ENCODE data around the gene FILIP1L.

The FILIP1L gene

DNA sequence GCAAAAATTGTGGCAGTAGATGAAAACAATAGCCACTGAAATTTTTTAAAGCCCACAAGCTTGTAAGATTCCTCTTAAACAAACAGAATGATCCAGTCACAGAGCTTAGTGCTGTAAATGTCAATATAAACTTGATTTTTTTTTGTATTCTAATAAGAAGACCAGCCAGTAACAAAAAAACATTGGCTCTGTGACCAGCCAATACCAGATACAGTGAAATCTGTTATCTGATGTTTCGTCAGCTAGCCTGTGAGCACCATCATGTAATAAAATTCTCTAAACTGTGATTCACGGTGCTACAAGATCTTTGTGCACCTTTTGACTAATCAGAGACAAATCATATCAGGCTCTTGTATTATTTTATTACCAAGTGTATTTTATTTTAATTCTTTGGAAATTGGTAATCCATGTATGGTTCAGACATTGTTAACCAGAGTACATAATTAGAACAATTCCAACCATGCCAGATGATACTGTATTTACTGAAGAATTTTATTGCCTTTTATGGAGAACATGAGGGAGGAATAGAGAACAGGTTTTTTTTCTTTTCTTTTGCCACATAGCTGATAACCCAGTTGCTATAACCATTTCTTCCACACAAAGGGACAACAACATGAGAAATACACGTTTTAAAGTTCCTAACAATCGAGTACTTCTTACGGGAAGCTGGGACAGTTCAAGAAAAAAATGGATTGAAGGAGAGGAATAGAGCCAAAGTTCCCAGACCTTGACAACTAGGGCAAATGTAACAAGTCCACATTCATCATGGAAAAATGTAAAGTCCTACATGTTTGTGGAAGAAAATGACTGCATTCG lies 71.9 kb downstream of the FILIP1L start:
- no peak for DNase-seq (ENCODE audit: low spot score)

- no peak for DNase-seq (ENCODE audit: low spot score)
Observed at GRCh38 chr3:100041328-100041749, 73.0 kb downstream of the FILIP1L start.

DNA sequence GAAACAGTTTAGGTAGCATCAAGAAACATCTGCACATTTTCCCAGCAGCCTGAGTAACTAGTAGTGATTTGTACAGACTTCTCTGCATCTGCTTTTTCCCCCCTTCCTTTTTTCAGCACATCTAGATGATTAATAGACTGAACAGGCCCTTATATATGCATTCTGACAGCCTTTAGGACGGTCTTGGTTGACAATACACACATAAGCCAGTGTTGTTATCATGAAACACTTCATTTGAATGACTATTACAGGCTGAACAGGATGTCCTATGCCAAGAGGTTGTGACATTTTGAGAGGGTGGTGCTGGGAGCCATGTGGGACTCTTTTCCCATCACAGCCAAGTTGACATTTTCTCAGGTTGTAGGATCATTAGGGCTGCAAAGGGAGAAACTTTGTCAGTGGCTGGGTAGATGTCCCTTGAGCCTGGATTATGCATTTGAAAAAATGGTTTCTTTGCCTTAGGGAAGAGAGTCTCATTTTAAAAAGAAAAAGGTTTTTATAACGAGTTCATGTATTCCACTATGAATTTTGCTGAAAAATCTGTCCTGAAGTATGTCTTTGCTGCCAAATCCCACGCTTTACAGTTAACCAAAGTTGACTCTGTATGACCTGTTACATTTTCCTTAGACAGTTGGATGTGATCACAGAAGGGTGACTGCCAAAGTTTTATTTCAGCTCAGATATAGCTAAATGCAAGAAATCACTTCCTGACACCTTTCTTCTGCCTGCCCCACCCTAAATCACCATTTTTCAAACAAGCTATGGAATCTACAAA lies 73.7 kb downstream of the FILIP1L start:
- DNase-seq (ENCODE audit: low spot score), result no peak

GRCh38 chr3:100039075-100039474 lies 75.2 kb downstream of the FILIP1L start:
- DNase-seq (ENCODE audit: low spot score), result no peak

- no peak for DNase-seq (ENCODE audit: low spot score)
Observed at GRCh38 chr3:100033903-100034471, 80.3 kb downstream of the FILIP1L start.

DNA sequence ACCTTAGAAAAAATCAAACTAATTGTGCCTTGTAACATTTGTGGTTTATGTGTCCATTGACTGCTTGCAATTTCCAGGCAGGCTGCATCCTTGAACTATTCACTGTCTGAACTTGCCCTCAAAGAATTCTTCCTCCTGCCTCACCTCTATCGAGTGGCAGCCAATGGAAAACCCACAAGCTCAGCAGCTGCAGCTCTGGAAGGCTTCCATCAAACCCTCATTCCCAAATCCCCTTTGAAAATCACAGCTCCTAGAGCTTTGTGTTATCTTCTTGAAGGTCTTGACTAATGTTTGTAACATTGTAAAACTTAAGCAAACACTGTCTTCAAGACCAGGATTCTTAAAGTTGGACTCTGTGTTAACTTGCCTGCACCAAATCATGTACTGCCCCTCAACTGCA lies 81.1 kb downstream of the FILIP1L start:
- DNase-seq (ENCODE audit: low spot score), result no peak

GRCh38 chr3:100032243-100032642 lies 82.1 kb downstream of the FILIP1L start:
- DNase-seq (ENCODE audit: low spot score), result no peak

GRCh38 chr3:100030914-100031425 lies 83.3 kb downstream of the FILIP1L start:
- no peak for DNase-seq (ENCODE audit: low spot score)

DNA sequence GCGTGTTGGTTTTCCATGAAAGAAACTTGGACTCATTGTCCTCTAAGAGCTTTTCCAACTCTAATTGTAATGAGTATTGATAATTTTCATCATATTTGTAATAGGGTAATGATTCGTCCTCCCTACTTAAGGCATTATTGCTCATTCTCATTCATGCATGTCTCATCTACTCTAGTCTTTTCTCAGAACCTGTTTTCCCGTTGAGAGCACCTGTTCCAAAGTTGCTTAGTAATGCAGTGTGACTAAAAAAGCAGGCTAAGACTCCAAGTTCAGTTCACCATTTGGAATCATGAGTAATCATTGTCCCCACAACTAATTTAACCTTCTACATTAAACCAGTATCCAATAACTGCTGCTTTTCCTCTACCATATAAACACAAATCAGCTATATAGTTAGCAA lies 84.0 kb downstream of the FILIP1L start:
- DNase-seq (ENCODE audit: low spot score), result no peak

GRCh38 chr3:100029689-100030088 lies 84.6 kb downstream of the FILIP1L start:
- DNase-seq (ENCODE audit: low spot score), result no peak

- DNase-seq (ENCODE audit: low spot score), result no peak
Observed at GRCh38 chr3:100029052-100029451, 85.2 kb downstream of the FILIP1L start.

DNA sequence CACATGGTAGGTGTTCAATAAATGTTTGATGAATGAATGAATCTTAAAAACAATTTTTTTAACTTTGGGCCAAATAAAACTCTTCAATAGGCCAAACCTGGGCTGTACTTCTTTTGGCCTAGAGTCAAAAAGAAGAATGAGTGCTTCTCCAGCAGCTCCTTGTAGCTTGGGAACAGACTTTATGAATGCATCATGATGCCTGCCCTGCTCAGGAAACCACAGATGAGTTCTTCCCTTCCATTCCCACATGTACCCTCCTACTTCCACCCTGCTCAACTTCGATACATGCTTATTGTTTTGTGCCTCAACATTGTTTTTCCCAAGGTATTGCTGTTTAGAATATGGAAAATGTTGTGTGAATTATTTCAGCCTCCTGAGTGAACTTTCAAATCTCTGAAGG lies 87.0 kb downstream of the FILIP1L start:
- no peak for DNase-seq (ENCODE audit: low spot score)

GRCh38 chr3:100024520-100025303 lies 89.6 kb downstream of the FILIP1L start:
- no peak for DNase-seq (ENCODE audit: low spot score)

- no peak for DNase-seq (ENCODE audit: low spot score)
Observed at GRCh38 chr3:100023595-100023994, 90.7 kb downstream of the FILIP1L start.

- DNase-seq (ENCODE audit: low spot score), result no peak
Observed at GRCh38 chr3:100023150-100023549, 91.2 kb downstream of the FILIP1L start.

GRCh38 chr3:100022506-100022905 lies 91.8 kb downstream of the FILIP1L start:
- no peak for DNase-seq (ENCODE audit: low spot score)

DNA sequence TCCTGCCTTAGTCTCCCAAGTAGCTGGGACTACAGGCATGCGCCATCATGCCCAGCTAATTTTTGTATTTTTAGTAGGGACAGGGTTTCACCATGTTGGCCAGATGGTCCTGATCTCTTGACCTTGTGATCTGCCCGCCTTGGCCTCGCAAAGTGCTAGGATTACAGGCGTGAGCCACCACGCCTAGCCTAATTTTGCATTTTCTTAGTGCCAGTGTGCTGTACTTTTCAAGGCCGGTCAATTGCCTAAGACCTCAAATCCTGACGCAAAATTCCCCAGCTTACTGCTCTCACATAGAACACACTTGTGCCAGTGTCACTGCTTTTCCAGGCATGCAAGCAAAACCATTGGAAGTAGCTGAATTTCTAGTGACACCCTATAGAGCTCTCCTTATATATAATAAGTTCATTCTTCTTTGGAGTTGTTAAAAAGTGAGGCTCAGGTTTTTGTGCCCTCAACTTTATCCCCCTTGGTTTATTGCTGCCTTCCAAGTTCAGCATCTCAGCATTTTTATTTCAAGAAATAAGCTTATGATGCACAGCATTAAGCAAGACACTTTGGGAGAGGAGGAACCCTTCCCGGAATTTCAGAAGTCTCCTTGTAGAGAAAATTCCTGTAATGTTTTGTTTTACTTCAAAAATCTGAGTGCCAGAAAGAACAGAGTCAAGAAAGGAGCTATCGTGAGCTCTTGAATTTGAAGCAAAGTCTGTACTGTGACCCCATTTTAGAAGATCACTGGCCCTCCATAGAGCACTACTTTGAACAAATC lies 93.2 kb downstream of the FILIP1L start:
- no peak for DNase-seq (ENCODE audit: low spot score)

- no peak for DNase-seq (ENCODE audit: low spot score)
Observed at GRCh38 chr3:100019719-100020118, 94.6 kb downstream of the FILIP1L start.

DNA sequence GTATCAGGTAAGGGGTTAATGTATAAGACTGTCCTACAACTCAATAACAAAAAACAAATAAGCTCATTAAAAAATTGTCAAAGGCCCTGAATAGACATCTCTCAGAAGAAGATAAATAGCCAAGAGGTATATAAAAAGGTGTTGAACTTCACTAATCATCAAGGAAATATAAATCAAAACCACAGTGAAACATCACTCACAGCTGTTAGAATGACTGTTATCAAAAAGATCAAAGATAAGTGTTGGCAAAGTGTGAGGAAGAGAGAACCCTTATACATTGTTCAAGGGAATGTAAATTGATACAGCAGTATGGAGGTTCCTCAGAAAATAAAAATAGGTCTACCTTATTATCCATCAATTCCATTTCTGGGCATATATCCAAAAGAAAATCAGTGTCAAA lies 95.5 kb downstream of the FILIP1L start:
- DNase-seq (ENCODE audit: low spot score), result no peak

DNA sequence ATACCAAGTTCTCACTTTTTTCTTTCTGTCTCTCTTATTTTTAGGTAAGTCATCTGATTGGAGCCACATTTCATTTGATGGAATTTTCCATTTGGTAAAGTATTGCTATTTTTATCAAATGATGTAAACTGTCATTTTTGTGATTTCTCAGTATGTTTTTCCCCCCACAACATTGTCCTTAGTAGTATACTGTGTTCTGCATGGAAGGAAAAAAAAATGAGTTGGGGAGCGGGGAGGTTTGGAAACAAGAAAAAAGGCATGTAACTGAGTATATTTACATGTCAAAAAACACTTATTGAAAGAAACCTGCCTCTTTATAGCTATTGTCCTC lies 104.2 kb downstream of the FILIP1L start:
- no peak for DNase-seq (ENCODE audit: low spot score)

Measured in iPS-NIHi11 (cell line).